GM12875 (cell line): ENCODE measurements around the gene CEP164.

Source experiments
- H3K4me3 ChIP-seq: one replicate; pipeline ENCODE4 v1.5.1; 2011; ENCODE audit warnings: low read depth, low read length, control low read depth
- CTCF ChIP-seq: IDR thresholded peaks from 2 replicates; pipeline ENCODE4 v1.5.1; 2011; ENCODE audit warnings: low read depth, mild to moderate bottlenecking, control low read depth, inconsistent platforms, low read length, moderate library complexity, borderline replicate concordance; ENCODE audit not compliant: insufficient read depth

The CEP164 gene

DNA sequence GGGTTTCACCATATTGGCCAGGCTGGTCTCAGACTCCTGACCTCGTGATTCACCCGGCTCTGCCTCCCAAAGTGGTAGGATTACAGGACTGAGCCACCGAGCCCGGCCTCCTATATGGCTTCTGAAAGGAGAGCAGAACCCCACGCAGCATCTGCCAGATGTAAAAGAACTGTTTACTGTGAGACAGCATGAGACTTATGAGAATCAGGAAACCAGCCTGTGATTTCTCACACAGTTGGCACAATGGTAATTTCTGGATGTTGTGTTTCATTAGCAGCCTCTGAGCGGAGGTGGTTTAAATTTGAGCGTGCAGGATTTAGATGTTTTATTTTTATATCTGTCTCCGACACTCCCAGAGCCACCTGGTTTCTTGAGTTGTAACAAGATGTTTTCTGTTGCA lies 33.8 kb downstream of the CEP164 start:
- no peak overlapping the region for H3K4me3 ChIP-seq
- no peak for TF ChIP-seq CTCF

DNA sequence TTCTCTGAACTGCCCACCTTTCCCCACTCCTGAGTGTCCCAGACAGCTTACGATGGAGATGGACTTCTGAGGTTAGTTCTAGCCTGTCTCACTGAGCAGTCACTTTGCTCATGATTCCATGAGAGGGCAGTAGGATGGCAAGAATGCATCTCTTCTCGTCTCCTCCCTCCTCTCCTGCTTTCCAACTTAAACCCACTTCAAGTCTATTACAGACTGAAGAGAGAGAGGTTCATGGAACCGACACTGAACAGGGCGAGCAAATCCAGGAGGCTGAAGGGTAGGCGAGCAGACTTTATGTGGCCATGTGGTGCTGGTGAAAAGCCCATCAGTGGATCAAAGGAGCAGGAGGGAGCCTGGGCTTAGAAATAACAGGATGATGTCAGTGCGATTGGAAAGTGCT lies 38.6 kb downstream of the CEP164 start:
- H3K4me3 ChIP-seq: no peak overlapping the region
- TF ChIP-seq CTCF: no peak

DNA sequence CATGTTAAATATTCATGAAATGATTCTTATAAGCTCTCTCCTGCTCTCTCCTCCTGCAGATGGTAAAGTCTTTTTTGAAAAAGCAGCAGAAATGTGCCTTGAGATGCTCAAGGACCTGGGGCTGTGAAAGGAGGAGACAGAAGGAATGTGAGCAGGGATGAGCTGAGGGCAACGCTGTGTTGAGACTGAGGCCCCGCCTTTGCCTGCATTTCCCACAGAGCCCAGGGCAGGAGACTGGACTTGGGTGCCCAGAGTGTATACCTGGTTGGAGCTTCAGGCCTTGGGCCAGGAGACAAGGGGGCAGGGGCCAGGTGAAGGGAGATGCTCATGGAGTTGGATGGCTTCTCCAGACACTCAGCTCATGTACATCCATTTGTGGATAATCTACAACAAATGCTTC lies 39.2 kb downstream of the CEP164 start:
- no peak for TF ChIP-seq CTCF
- H3K4me3 ChIP-seq: no peak overlapping the region

DNA sequence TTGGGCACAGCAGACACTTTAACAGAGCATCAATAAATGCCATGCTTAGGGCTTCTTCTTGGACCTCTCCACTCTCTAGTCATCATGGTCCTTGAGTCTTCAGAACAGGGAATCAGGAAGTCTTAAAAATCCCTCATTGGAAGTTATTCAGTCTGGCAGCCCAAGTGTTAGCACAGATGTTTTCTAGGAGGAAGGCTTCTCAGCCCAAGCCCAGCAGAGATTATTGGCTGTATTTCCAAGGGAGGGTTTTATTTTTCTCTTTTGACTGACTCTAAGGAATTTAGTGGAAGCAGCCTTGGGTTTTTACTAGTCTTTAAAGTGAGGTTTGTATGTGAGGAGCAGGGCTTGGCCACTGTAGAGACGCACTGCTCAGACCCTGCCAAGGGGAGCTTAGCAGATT lies 41.9 kb downstream of the CEP164 start:
- no peak for TF ChIP-seq CTCF
- H3K4me3 ChIP-seq: no peak overlapping the region

DNA sequence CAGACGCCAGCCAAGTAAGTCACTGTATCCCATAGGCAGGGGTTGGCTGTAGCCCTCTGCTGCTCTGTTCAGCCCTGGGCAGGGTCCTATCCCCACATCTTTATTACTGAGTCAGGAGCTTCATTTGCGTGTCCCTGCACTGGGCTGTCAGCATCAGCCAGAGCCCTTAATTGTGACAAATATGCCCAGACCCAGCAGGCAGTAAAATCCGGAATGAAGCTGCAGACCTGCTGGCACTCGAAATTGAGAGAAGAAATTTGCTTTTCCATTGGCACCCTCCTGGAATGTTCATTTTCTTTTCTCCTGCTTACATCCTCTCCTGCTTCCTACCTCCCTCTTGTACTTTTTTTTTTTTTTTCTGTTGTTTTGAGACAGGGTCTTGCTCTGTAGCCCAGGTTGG lies 43.8 kb downstream of the CEP164 start:
- TF ChIP-seq CTCF: no peak
- H3K4me3 ChIP-seq: no peak overlapping the region

- H3K4me3 ChIP-seq: no peak overlapping the region
- no peak for TF ChIP-seq CTCF
These were observed 46.8 kb downstream of the CEP164 start for GRCh38 chr11:117374316-117375055.

- TF ChIP-seq CTCF: no peak
- H3K4me3 ChIP-seq: no peak overlapping the region
These were observed 48.3 kb downstream of the CEP164 start for GRCh38 chr11:117375960-117376359.
